GM12872 (cell line): ENCODE measurements around the gene MAST3.

Source experiments
- CTCF ChIP-seq: IDR thresholded peaks from 3 replicates; pipeline ENCODE4 v1.5.1; 2011; ENCODE audit warnings: low read depth, mild to moderate bottlenecking, low read length, moderate library complexity; ENCODE audit not compliant: insufficient read depth

Gene MAST3

GRCh38 chr19:18197306-18197705 is 99.7 kb downstream of the MAST3 start:
- TF ChIP-seq CTCF, result no peak

GRCh38 chr19:18197941-18198340 is 100.4 kb downstream of the MAST3 start:
- no peak for TF ChIP-seq CTCF

GRCh38 chr19:18198374-18198773 is 100.8 kb downstream of the MAST3 start:
- no peak for TF ChIP-seq CTCF
